Liver (tissue), 3 donors: Measurements from ENCODE around the gene TTLL5.

Experiments used
- ATF3 ChIP-seq: IDR thresholded peaks from 2 replicates; pipeline ENCODE4 v1.6.1; 2016; ENCODE audit warnings: antibody characterized with exemption
- CTCF ChIP-seq: fragments of 150-350 bp; IDR thresholded peaks from 2 replicates; pipeline ENCODE4 v1.5.1; 2017; ENCODE audit warnings: improper control_type of control experiment, low read depth, low read length; ENCODE audit not compliant: missing input control
- JUND ChIP-seq, 2 donors: IDR thresholded peaks; 2 replicates each; pipeline ENCODE4 v1.6.1; 2016; ENCODE audit warnings: antibody characterized with exemption in 2 of 2
- MAX ChIP-seq: IDR thresholded peaks from 2 replicates; pipeline ENCODE4 v1.6.1; 2016; ENCODE audit warnings: antibody characterized with exemption
- NR2F2 ChIP-seq: IDR thresholded peaks from 2 replicates; pipeline ENCODE4 v1.6.1; 2016; ENCODE audit warnings: antibody characterized with exemption
- RAD21 ChIP-seq, 2 donors: IDR thresholded peaks; 2 replicates each; pipeline ENCODE4 v1.6.1; 2016; ENCODE audit warnings: antibody characterized with exemption in 2 of 2, mild to moderate bottlenecking in 2 of 2
- TAF1 ChIP-seq: conservative IDR thresholded peaks from 2 replicates; pipeline ENCODE4 v1.6.1; 2016; ENCODE audit warnings: antibody characterized with exemption, mild to moderate bottlenecking
- donor health status: healthy.
- donor health status: healthy.

- TF ChIP-seq CTCF (no peak), NR2F2 (no peak), TAF1 (no peak), MAX (no peak), JUND (IDR thresholded peaks at IDR 0.05) (no peak), ATF3 (no peak), RAD21 (IDR thresholded peaks at IDR 0.05) (no peak)
Observed at GRCh38 chr14:75885829-75886228, 224.8 kb downstream of the TTLL5 start.
